Measurements from ENCODE around the gene CACNA1I. TPM values are rescaled to one million over a fixed set of nuclear protein-coding genes. Genes with fewer than 3 reads are reported as not detected.

Gene CACNA1I
- total RNA-seq, 1 experiment from 2014 or later, result 0.02 TPM

- no TSS peak for BruUV-seq (replicated peaks)
- ChIA-PET CTCF (no interaction called here), POLR2A (no interaction called here)
- Mint-ChIP-seq H3K4me3 (ENCODE audit: unreplicated experiment) (no peak overlapping the region), H3K27ac (ENCODE audit: low read depth, unreplicated experiment) (no peak overlapping the region), H3K27me3 (ENCODE audit: insufficient read depth, unreplicated experiment) (no peaks in the 10 kb centered on the region), H3K9me3 (ENCODE audit: unreplicated experiment) (no peaks in the 10 kb centered on the region), H3K4me1 (ENCODE audit: insufficient read depth, unreplicated experiment) (no peaks in the 10 kb centered on the region), H3K36me3 (ENCODE audit: insufficient read depth, unreplicated experiment) (no peaks in the 10 kb centered on the region)
- DNase-seq (ENCODE audit: unreplicated experiment), result no peak
- no peak for TF ChIP-seq CTCF (IDR thresholded peaks at IDR 0.05; ENCODE audit: unreplicated experiment)
- intact Hi-C loops (cut with micrococcal nuclease), result loop anchor here (10.0 kb wide), 1 partner anchor 309 kb away; no protein-coding TSS in a partner anchor
Observed at GRCh38 chr22:39625569-39626537, 55.3 kb downstream of the CACNA1I start.

GRCh38 chr22:39627208-39627607 is 56.7 kb downstream of the CACNA1I start:
- intact Hi-C loops (cut with micrococcal nuclease), result loop anchor here (10.0 kb wide), 1 partner anchor 308 kb away; no protein-coding TSS in a partner anchor
- H3K9me3 Mint-ChIP-seq (ENCODE audit: unreplicated experiment), result no peaks in the 10 kb centered on the region
- no peaks in the 10 kb centered on the region for H3K4me1 Mint-ChIP-seq (ENCODE audit: insufficient read depth, unreplicated experiment)
- CTCF ChIA-PET, result interaction anchor here (0.7 to 1.1 kb wide), 2 partner anchors 93 to 397 kb away, joined by 3 to 5 read pairs; no protein-coding TSS in a partner anchor
- no peak for TF ChIP-seq CTCF (IDR thresholded peaks at IDR 0.05; ENCODE audit: unreplicated experiment)
- no TSS peak for BruUV-seq (replicated peaks)
- no peaks in the 10 kb centered on the region for H3K27me3 Mint-ChIP-seq (ENCODE audit: insufficient read depth, unreplicated experiment)
- no peaks in the 10 kb centered on the region for H3K36me3 Mint-ChIP-seq (ENCODE audit: insufficient read depth, unreplicated experiment)
- no peak for DNase-seq (ENCODE audit: unreplicated experiment)
- no peak overlapping the region for H3K27ac Mint-ChIP-seq (ENCODE audit: low read depth, unreplicated experiment)
- POLR2A ChIA-PET, result no interaction called here
- H3K4me3 Mint-ChIP-seq (ENCODE audit: unreplicated experiment), result no peak overlapping the region

DNA sequence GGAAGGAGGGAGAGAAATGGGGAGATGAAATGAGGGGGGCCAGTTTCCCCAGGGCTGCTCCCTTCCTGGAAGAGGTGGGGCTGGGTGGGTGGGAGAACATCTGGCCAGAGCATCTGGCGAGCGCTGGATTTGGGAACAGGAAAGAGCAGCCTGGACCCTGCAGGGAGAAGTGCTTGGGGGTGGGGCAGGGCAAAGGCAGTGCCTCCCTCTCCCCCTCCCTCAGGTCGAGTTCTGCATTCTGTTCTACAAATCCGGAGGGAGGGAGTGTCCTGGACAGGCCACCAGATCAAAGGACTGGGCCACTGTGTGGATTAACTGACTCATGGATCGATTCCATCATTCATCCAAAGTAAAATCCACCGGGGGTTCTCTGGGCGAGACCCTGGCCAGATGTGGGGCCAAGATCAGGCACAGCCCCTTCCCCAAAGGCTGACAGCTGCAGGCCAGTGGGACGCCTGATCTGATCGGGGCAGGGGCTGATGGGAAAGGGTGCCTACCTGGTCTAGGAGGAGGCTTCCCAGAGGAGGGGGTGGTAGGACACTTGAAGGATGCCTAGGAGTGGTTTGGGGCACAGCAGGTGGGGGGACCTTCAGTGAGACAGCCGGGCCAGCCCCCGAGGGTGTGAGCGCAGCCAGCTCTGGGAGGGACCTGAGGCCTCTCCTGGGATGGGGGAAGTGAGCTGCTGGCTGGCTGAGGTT is 57.5 kb downstream of the CACNA1I start:
- CTCF ChIA-PET, result interaction anchor here (0.7 kb wide), 1 partner anchor 369 kb away, joined by 3 read pairs; no protein-coding TSS in a partner anchor
- Mint-ChIP-seq H3K36me3 (ENCODE audit: insufficient read depth, unreplicated experiment) (no peaks in the 10 kb centered on the region), H3K9me3 (ENCODE audit: unreplicated experiment) (no peaks in the 10 kb centered on the region), H3K4me3 (ENCODE audit: unreplicated experiment) (no peak overlapping the region), H3K27me3 (ENCODE audit: insufficient read depth, unreplicated experiment) (no peaks in the 10 kb centered on the region), H3K27ac (ENCODE audit: low read depth, unreplicated experiment) (no peak overlapping the region), H3K4me1 (ENCODE audit: insufficient read depth, unreplicated experiment) (no peaks in the 10 kb centered on the region)
- POLR2A ChIA-PET, result no interaction called here
- intact Hi-C loops (cut with micrococcal nuclease), result loop anchor here (10.0 kb wide), 1 partner anchor 307 kb away; no protein-coding TSS in a partner anchor
- DNase-seq (ENCODE audit: unreplicated experiment), result no peak
- TF ChIP-seq CTCF (IDR thresholded peaks at IDR 0.05; ENCODE audit: unreplicated experiment), result no peak
- no TSS peak for BruUV-seq (replicated peaks)

GRCh38 chr22:39628563-39629080 is 58.1 kb downstream of the CACNA1I start:
- Mint-ChIP-seq H3K4me1 (ENCODE audit: insufficient read depth, unreplicated experiment) (no peaks in the 10 kb centered on the region), H3K9me3 (ENCODE audit: unreplicated experiment) (no peaks in the 10 kb centered on the region), H3K27me3 (ENCODE audit: insufficient read depth, unreplicated experiment) (no peaks in the 10 kb centered on the region), H3K27ac (ENCODE audit: low read depth, unreplicated experiment) (no peak overlapping the region), H3K4me3 (ENCODE audit: unreplicated experiment) (no peak overlapping the region), H3K36me3 (ENCODE audit: insufficient read depth, unreplicated experiment) (no peaks in the 10 kb centered on the region)
- no peak for DNase-seq (ENCODE audit: unreplicated experiment)
- POLR2A ChIA-PET, result no interaction called here
- no peak for TF ChIP-seq CTCF (IDR thresholded peaks at IDR 0.05; ENCODE audit: unreplicated experiment)
- CTCF ChIA-PET, result interaction anchor here (0.5 to 0.7 kb wide), 2 partner anchors 115 to 369 kb away, joined by 3 read pairs; no protein-coding TSS in a partner anchor
- intact Hi-C loops (cut with micrococcal nuclease), result loop anchor here (10.0 kb wide), 1 partner anchor 306 kb away; no protein-coding TSS in a partner anchor
- no TSS peak for BruUV-seq (replicated peaks)

Measured in MCF 10A (cell line).